ENCODE results near the gene TPST1. TPM values are rescaled to one million over a fixed set of nuclear protein-coding genes. Genes with fewer than 3 reads are reported as not detected.

Gene TPST1
- total and polyA plus RNA-seq, 9 of the 15 experiments (the other 6 are each of a cell fraction or from before 2014, with no cell fraction given), result 0.15 to 2.2 (median 0.53) TPM

DNA sequence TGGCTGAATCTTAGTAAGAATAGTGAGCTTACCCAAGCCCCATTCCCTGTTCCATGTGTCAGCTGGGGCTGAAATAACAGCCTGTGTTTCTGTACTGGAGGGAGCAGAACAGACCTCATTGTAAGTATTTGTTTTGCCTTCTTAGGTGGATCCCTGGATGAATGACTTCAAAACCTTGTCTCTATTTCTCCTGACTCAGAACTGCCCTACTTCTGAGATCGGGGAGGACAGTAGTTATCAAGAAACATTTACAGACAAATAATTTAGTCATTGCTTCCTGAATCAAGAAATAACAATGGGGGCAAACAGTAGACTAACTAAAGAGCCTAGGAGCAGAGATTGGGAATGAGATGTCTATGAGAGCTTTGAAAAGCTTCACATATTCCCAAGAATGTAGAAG lies 58.8 kb downstream of the TPST1 start:
- no peak overlapping the region for H3K27ac ChIP-seq (ENCODE audit: extremely low read depth, low read depth, low read length)
- no peak overlapping the region for H2AFZ ChIP-seq (ENCODE audit: low read depth, low read length)
- POLR2A ChIA-PET, result interaction anchor here (0.6 kb wide), 1 partner anchor 48 kb away, joined by 3 read pairs; no protein-coding TSS in a partner anchor
- in situ Hi-C loops (cut with MboI), result no loop called here
- no peak overlapping the region for H3K4me3 ChIP-seq
- no TSS peak for BruUV-seq (replicated peaks)
- TF ChIP-seq PCBP2 (IDR thresholded peaks at IDR 0.05; ENCODE audit: low read depth, low read length, poor library complexity, severe bottlenecking) (no peak), ETS2 (tag; IDR thresholded peaks at IDR 0.05; ENCODE audit: borderline replicate concordance, poor library complexity, severe bottlenecking) (no peak), SMARCB1 (IDR thresholded peaks at IDR 0.05; ENCODE audit: insufficient read length, low read depth) (no peak), TRIM24 (IDR thresholded peaks at IDR 0.05) (no peak), CHD4 (IDR thresholded peaks at IDR 0.05; ENCODE audit: insufficient read depth, insufficient replicate concordance, low read depth, low read length, poor library complexity, severe bottlenecking) (no peak), BCL6 (CRISPR knock-in tag; IDR thresholded peaks at IDR 0.05) (no peak), RBM17 (IDR thresholded peaks at IDR 0.05; ENCODE audit: borderline replicate concordance, low read depth, low read length) (no peak)
- TF ChIP-seq, protein P1, sequence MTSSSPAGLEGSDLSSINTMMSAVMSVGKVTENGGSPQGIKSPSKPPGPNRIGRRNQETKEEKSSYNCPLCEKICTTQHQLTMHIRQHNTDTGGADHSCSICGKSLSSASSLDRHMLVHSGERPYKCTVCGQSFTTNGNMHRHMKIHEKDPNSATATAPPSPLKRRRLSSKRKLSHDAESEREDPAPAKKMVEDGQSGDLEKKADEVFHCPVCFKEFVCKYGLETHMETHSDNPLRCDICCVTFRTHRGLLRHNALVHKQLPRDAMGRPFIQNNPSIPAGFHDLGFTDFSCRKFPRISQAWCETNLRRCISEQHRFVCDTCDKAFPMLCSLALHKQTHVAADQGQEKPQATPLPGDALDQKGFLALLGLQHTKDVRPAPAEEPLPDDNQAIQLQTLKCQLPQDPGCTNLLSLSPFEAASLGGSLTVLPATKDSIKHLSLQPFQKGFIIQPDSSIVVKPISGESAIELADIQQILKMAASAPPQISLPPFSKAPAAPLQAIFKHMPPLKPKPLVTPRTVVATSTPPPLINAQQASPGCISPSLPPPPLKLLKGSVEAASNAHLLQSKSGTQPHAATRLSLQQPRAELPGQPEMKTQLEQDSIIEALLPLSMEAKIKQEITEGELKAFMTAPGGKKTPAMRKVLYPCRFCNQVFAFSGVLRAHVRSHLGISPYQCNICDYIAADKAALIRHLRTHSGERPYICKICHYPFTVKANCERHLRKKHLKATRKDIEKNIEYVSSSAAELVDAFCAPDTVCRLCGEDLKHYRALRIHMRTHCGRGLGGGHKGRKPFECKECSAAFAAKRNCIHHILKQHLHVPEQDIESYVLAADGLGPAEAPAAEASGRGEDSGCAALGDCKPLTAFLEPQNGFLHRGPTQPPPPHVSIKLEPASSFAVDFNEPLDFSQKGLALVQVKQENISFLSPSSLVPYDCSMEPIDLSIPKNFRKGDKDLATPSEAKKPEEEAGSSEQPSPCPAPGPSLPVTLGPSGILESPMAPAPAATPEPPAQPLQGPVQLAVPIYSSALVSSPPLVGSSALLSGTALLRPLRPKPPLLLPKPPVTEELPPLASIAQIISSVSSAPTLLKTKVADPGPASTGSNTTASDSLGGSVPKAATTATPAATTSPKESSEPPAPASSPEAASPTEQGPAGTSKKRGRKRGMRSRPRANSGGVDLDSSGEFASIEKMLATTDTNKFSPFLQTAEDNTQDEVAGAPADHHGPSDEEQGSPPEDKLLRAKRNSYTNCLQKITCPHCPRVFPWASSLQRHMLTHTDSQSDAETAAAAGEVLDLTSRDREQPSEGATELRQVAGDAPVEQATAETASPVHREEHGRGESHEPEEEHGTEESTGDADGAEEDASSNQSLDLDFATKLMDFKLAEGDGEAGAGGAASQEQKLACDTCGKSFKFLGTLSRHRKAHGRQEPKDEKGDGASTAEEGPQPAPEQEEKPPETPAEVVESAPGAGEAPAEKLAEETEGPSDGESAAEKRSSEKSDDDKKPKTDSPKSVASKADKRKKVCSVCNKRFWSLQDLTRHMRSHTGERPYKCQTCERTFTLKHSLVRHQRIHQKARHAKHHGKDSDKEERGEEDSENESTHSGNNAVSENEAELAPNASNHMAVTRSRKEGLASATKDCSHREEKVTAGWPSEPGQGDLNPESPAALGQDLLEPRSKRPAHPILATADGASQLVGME (CRISPR knock-in tag; IDR thresholded peaks at IDR 0.05), result no peak
- CTCF ChIA-PET (ENCODE audit: low intra/inter-chr PET ratio), result no interaction called here
- DNase-seq (ENCODE audit: extremely low read depth in 1 of 4, low spot score in 3 of 4) (no peak), ATAC-seq (no peak), FAIRE-seq (no peak)
- H3K9ac ChIP-seq (ENCODE audit: insufficient read depth in 1 of 2, low read depth in 2 of 2, low read length in 2 of 2), result no peak overlapping the region
- H3K9me1 ChIP-seq (ENCODE audit: control insufficient read depth, insufficient read depth, low read length), result no peaks in the 10 kb centered on the region
- H3K79me2 ChIP-seq (ENCODE audit: control insufficient read depth, insufficient read depth, low read length), result no peaks in the 10 kb centered on the region
- no peak overlapping the region for H3K4me2 ChIP-seq (ENCODE audit: insufficient read depth, low read length)
- 0% methylated on average over 1 of the region's 1 CpG for WGBS (ENCODE audit: insufficient coverage, low coverage, missing lambda C conversion rate)
- intact Hi-C loops (cut with micrococcal nuclease), result no loop called here
- H3K9me3 ChIP-seq (replicated peaks; ENCODE audit: control insufficient read depth, insufficient read depth, low read depth, low read length), result peaks cover 17% of the 10 kb centered on the region
- H3K4me1 ChIP-seq (replicated peaks in 1 of 2; ENCODE audit: control insufficient read depth in 2 of 2, insufficient read depth in 2 of 2, low read length in 2 of 2), result no peaks in the 10 kb centered on the region
- H3K27me3 ChIP-seq (ENCODE audit: control insufficient read depth in 2 of 2, insufficient read depth in 2 of 2, low read length in 2 of 2), result no peaks in the 10 kb centered on the region
- no peaks in the 10 kb centered on the region for H4K20me1 ChIP-seq (replicated peaks; ENCODE audit: control insufficient read depth, insufficient read depth, low read length)
- no peaks in the 10 kb centered on the region for H3K36me3 ChIP-seq (ENCODE audit: control insufficient read depth, insufficient read depth, low read length)

Measured in K562 (cell line).